ENCODE results near the gene WDR27.

WDR27 gene

DNA sequence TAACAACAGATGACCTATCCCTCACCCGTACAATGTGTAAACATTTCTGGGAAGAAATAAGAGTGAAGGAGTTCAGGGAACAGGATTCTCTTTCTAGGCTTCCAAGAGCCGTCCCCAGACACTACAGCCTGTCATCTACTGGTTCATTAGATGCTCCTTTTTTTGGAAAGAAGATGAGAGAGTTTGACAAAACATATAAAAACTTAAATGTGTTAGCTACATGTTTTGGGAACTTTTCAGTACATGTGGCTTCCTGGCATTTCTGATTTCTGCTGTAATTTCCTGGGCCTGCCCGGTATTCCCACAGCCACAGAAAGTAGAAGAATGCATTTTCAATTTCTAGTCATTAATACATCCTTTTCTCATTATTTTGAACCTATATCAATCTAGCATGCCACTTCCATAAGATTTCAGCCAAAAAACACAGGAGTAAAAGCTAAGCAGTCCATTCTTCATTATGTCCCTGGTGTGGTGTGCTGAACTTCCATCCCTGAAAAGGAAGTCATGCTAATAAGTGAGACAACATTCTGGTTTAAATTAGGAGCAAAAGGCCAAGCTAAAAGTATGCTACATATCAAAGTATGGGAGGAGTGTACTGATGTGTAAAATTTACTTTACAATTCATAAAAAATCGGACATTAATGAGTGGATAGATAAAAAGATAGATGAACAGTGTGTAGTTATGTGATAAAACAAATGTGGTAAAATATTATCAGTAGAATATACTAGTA lies 198.2 kb downstream of the WDR27 start:
- Histone ChIP-seq H3K27ac (ENCODE audit: low read depth, low read length, poor library complexity, severe bottlenecking) (no peak overlapping the region), H4K20me1 (ENCODE audit: insufficient read depth, low read length) (no peaks in the 10 kb centered on the region), H3K4me2 (ENCODE audit: low read length) (no peak overlapping the region), H3K36me3 (ENCODE audit: insufficient read depth, low read length) (no peaks in the 10 kb centered on the region), H3K9me3 (ENCODE audit: low read length) (no peaks in the 10 kb centered on the region), H3K9me2 (ENCODE audit: low read depth, low read length) (no peaks in the 10 kb centered on the region), H2AFZ (ENCODE audit: low read length) (no peak overlapping the region), H3K9ac (ENCODE audit: low read length) (no peak overlapping the region), H3F3A (ENCODE audit: insufficient read depth, low read length) (no peaks in the 10 kb centered on the region), H3K27me3 (ENCODE audit: insufficient read depth, low read length) (no peaks in the 10 kb centered on the region), H3K4me1 (ENCODE audit: insufficient read depth, low read length, severe bottlenecking) (no peaks in the 10 kb centered on the region), H3K79me2 (ENCODE audit: insufficient read depth, low read length) (no peaks in the 10 kb centered on the region), H3K4me3 (ENCODE audit: low read depth, low read length, poor library complexity, severe bottlenecking) (no peak overlapping the region)
- TF ChIP-seq EZH2 (IDR thresholded peaks at IDR 0.05; ENCODE audit: borderline replicate concordance, low read length): no peak
- TF ChIP-seq, protein P1, sequence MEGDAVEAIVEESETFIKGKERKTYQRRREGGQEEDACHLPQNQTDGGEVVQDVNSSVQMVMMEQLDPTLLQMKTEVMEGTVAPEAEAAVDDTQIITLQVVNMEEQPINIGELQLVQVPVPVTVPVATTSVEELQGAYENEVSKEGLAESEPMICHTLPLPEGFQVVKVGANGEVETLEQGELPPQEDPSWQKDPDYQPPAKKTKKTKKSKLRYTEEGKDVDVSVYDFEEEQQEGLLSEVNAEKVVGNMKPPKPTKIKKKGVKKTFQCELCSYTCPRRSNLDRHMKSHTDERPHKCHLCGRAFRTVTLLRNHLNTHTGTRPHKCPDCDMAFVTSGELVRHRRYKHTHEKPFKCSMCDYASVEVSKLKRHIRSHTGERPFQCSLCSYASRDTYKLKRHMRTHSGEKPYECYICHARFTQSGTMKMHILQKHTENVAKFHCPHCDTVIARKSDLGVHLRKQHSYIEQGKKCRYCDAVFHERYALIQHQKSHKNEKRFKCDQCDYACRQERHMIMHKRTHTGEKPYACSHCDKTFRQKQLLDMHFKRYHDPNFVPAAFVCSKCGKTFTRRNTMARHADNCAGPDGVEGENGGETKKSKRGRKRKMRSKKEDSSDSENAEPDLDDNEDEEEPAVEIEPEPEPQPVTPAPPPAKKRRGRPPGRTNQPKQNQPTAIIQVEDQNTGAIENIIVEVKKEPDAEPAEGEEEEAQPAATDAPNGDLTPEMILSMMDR (IDR thresholded peaks at IDR 0.05; ENCODE audit: low read length): no peak

- TF ChIP-seq, protein P1 (IDR thresholded peaks at IDR 0.05; ENCODE audit: low read length): no peak
- TF ChIP-seq EZH2 (IDR thresholded peaks at IDR 0.05; ENCODE audit: borderline replicate concordance, low read length): no peak
- Histone ChIP-seq H3K4me1 (ENCODE audit: insufficient read depth, low read length, severe bottlenecking) (no peaks in the 10 kb centered on the region), H3K36me3 (ENCODE audit: insufficient read depth, low read length) (no peaks in the 10 kb centered on the region), H3K4me2 (ENCODE audit: low read length) (no peak overlapping the region), H3K27me3 (ENCODE audit: insufficient read depth, low read length) (no peaks in the 10 kb centered on the region), H3K9me2 (ENCODE audit: low read depth, low read length) (no peaks in the 10 kb centered on the region), H3F3A (ENCODE audit: insufficient read depth, low read length) (no peaks in the 10 kb centered on the region), H3K9me3 (ENCODE audit: low read length) (no peaks in the 10 kb centered on the region), H3K9ac (ENCODE audit: low read length) (no peak overlapping the region), H3K27ac (ENCODE audit: low read depth, low read length, poor library complexity, severe bottlenecking) (no peak overlapping the region), H4K20me1 (ENCODE audit: insufficient read depth, low read length) (no peaks in the 10 kb centered on the region), H2AFZ (ENCODE audit: low read length) (no peak overlapping the region), H3K79me2 (ENCODE audit: insufficient read depth, low read length) (no peaks in the 10 kb centered on the region), H3K4me3 (ENCODE audit: low read depth, low read length, poor library complexity, severe bottlenecking) (no peak overlapping the region)
These were observed 199.4 kb downstream of the WDR27 start for GRCh38 chr6:169502445-169502844.

GRCh38 chr6:169501777-169502313 lies 200.0 kb downstream of the WDR27 start:
- H3K27ac ChIP-seq (ENCODE audit: low read depth, low read length, poor library complexity, severe bottlenecking): no peak overlapping the region
- H3K4me3 ChIP-seq (ENCODE audit: low read depth, low read length, poor library complexity, severe bottlenecking): no peak overlapping the region
- no peaks in the 10 kb centered on the region for H3K36me3 ChIP-seq (ENCODE audit: insufficient read depth, low read length)
- no peaks in the 10 kb centered on the region for H3F3A ChIP-seq (ENCODE audit: insufficient read depth, low read length)
- no peaks in the 10 kb centered on the region for H3K79me2 ChIP-seq (ENCODE audit: insufficient read depth, low read length)
- H3K9me3 ChIP-seq (ENCODE audit: low read length): no peaks in the 10 kb centered on the region
- H2AFZ ChIP-seq (ENCODE audit: low read length): no peak overlapping the region
- H3K27me3 ChIP-seq (ENCODE audit: insufficient read depth, low read length): no peaks in the 10 kb centered on the region
- TF ChIP-seq EZH2 (IDR thresholded peaks at IDR 0.05; ENCODE audit: borderline replicate concordance, low read length): no peak
- TF ChIP-seq, protein P1 (IDR thresholded peaks at IDR 0.05; ENCODE audit: low read length): no peak
- no peak overlapping the region for H3K9ac ChIP-seq (ENCODE audit: low read length)
- no peaks in the 10 kb centered on the region for H3K9me2 ChIP-seq (ENCODE audit: low read depth, low read length)
- no peaks in the 10 kb centered on the region for H4K20me1 ChIP-seq (ENCODE audit: insufficient read depth, low read length)
- H3K4me2 ChIP-seq (ENCODE audit: low read length): no peak overlapping the region
- no peaks in the 10 kb centered on the region for H3K4me1 ChIP-seq (ENCODE audit: insufficient read depth, low read length, severe bottlenecking)
